AG10803 (cell line): Measurements from ENCODE around the gene ODC1.
"Not testable (repeated sequence)": the region's sequence is repeated elsewhere in the genome, so short reads cannot be mapped to it uniquely, and the experiment has no call there.

Experiments used
- DNase-seq: peaks from one replicate; pipeline ENCODE4 v3.0.0; 2010; ENCODE audit warnings: low read depth
- H3K4me3 ChIP-seq: 2 replicates; pipeline ENCODE4 v1.5.1; 2011; ENCODE audit warnings: mild to moderate bottlenecking, low read length, control low read depth
- CTCF ChIP-seq: conservative IDR thresholded peaks from 2 replicates; pipeline ENCODE4 v1.5.1; 2011; ENCODE audit warnings: mild to moderate bottlenecking, low read length, control low read depth, inconsistent platforms

Gene ODC1

GRCh38 chr2:10462178-10463083, 14.3 kb upstream of the ODC1 start:
- no peak overlapping the region for H3K4me3 ChIP-seq
- no peak for DNase-seq
- no peak for TF ChIP-seq CTCF

- no peak for DNase-seq
- no peak overlapping the region for H3K4me3 ChIP-seq
- TF ChIP-seq CTCF, result no peak
Measured at GRCh38 chr2:10460366-10460796, 12.3 kb upstream of the ODC1 start.

GRCh38 chr2:10457846-10458598, 9.9 kb upstream of the ODC1 start:
- no peak for TF ChIP-seq CTCF
- no peak overlapping the region for H3K4me3 ChIP-seq
- DNase-seq, result peak; percentile 54

- DNase-seq, H3K4me3 ChIP-seq: not testable (repeated sequence)
Measured at GRCh38 chr2:10457195-10457594, 9.1 kb upstream of the ODC1 start.

GRCh38 chr2:10454505-10454904, 6.4 kb upstream of the ODC1 start:
- DNase-seq, result no peak
- H3K4me3 ChIP-seq, result no peak overlapping the region
- no peak for TF ChIP-seq CTCF

GRCh38 chr2:10453905-10454298, 5.8 kb upstream of the ODC1 start:
- H3K4me3 ChIP-seq, result no peak overlapping the region
- no peak for TF ChIP-seq CTCF
- DNase-seq, result no peak

- no peak for TF ChIP-seq CTCF
- no peak overlapping the region for H3K4me3 ChIP-seq
- DNase-seq, result no peak
Measured at GRCh38 chr2:10452956-10453904, 5.1 kb upstream of the ODC1 start.
